GM21515 (cell line): ENCODE results near the gene NRCAM.

Experiments used
- ATAC-seq: cut with Tn5 transposase; IDR thresholded peaks from one replicate; pipeline ENCODE4 v1.9.1; 2021; ENCODE audit not compliant: unreplicated experiment

The NRCAM gene

GRCh38 chr7:108425714-108426275 is 30.4 kb downstream of the NRCAM start:
- ATAC-seq, result no peak

- ATAC-seq, result no peak
Measured at GRCh38 chr7:108424013-108424412, 32.2 kb downstream of the NRCAM start.

GRCh38 chr7:108423089-108423989 is 32.9 kb downstream of the NRCAM start:
- ATAC-seq, result no peak

GRCh38 chr7:108421720-108422331 is 34.4 kb downstream of the NRCAM start:
- no peak for ATAC-seq

GRCh38 chr7:108419961-108420908 is 36.0 kb downstream of the NRCAM start:
- ATAC-seq, result no peak

GRCh38 chr7:108418946-108419345 is 37.3 kb downstream of the NRCAM start:
- no peak for ATAC-seq

- no peak for ATAC-seq
Measured at GRCh38 chr7:108417926-108418325, 38.3 kb downstream of the NRCAM start.

GRCh38 chr7:108417144-108417543 is 39.1 kb downstream of the NRCAM start:
- no peak for ATAC-seq

GRCh38 chr7:108415821-108416536 is 40.3 kb downstream of the NRCAM start:
- ATAC-seq, result peak; percentile 91

GRCh38 chr7:108415084-108415483 is 41.2 kb downstream of the NRCAM start:
- no peak for ATAC-seq

GRCh38 chr7:108413782-108414492 is 42.3 kb downstream of the NRCAM start:
- ATAC-seq, result no peak

- ATAC-seq, result no peak
Measured at GRCh38 chr7:108413337-108413736, 42.9 kb downstream of the NRCAM start.

GRCh38 chr7:108409146-108409545 is 47.1 kb downstream of the NRCAM start:
- no peak for ATAC-seq

- no peak for ATAC-seq
Measured at GRCh38 chr7:108408296-108408991, 47.8 kb downstream of the NRCAM start.

- ATAC-seq, result no peak
Measured at GRCh38 chr7:108407676-108408075, 48.6 kb downstream of the NRCAM start.

- no peak for ATAC-seq
Measured at GRCh38 chr7:108406222-108406890, 49.9 kb downstream of the NRCAM start.

- no peak for ATAC-seq
Measured at GRCh38 chr7:108404509-108405420, 51.5 kb downstream of the NRCAM start.
